Measurements from ENCODE around the gene ABL1.
"Not testable (repeated sequence)": the region's sequence is repeated elsewhere in the genome, so short reads cannot be mapped to it uniquely, and the experiment has no call there.

Gene ABL1

DNA sequence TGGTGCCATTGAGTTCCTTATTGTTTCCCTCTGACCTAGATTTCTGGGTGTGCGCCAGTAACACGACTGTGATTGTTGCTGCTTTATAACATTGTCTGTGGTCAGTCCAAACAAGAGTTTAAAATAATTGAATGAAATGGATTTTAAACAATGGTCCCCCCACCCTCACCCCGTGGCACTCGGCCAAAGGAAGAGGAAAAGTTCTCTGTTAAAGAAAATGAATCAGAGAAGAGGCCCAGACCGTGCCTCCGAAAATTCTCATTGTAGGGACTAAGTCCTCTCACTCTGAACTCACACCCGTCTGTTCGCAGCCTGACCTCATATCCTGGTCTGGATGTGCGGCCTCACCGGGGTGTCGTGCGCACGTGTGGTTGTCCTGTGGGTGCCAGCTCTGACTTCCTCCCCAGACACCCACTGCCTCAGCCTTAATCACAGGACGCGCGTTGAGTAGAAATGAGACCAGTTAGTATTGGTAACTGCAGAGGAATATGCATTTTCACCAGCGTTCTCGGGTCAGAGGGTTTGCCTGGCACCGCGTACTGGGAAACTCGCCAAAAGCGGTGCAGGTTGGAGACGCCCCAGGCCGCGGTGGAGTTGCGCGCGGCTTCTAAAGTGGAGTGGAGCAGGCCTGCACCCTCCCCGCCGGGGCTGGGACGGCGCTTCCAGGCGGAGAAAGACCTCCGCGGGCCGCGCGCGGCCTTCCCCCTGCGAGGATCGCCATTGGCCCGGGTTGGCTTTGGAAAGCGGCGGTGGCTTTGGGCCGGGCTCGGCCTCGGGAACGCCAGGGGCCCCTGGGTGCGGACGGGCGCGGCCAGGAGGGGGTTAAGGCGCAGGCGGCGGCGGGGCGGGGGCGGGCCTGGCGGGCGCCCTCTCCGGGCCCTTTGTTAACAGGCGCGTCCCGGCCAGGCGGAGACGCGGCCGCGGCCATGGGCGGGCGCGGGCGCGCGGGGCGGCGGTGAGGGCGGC, at the start of gene ABL1:
Gene ABL1 (plus strand): TSS at position 884 of the 966 bp plus-strand sequence. CDS start 193 bp downstream, outside the sequence.
- DNase-seq: peak; percentile 85

GRCh38 chr9:130785940-130786508, 49.0 kb upstream of the ABL1 start:
- DNase-seq: no peak

- DNase-seq: no peak
Measured at GRCh38 chr9:130786526-130786925, 48.5 kb upstream of the ABL1 start.

GRCh38 chr9:130789747-130790672, 45.0 kb upstream of the ABL1 start:
- no peak for DNase-seq

DNA sequence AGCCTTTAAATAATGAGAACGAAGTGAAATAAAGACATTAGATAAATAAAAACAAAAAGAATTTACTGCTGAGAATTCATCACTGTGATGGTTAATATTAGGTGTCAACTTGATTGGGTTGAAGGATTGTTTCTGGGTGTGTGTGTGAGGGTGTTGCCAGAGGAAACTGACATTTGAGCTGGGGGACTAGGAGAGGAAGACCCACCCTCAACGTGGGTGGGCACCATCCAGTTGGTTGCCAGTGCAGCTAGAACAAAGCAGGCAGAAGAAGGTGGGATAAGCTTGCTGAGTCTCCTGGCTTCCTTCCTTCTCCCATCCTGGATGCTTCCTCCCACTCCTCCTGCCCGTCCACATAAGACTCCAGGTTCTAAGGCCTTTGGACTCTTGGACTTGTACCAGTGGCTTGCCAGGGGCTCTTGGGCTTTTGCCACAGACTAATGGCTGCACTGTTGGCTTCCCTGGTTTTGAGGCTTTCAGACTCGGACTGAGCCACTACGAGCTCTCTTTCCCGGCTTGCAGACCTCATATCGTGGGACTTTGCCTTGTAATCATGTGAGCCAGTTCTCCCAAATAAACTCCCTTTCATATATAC, 43.7 kb upstream of the ABL1 start:
- DNase-seq: no peak

GRCh38 chr9:130793589-130793988, 41.5 kb upstream of the ABL1 start:
- no peak for DNase-seq

DNA sequence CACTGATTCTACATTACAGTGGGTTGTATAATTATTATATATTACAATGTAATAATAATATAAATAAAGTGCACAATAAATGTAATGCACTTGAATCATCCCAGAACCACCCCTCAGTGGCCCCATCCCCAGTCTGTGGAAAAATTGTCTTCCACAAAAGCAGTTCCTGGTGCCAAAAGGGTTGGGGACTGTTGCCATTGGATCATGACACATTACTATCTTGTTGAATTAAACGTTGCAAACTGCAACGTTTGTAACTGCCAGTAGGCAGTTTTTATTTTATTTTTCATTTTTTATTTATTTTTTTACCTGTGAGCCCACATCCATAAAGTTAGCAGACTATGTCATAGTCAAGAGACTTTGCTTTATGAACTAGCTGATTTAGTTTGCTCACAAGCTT, 41.0 kb upstream of the ABL1 start:
- not testable (repeated sequence) for DNase-seq

DNA sequence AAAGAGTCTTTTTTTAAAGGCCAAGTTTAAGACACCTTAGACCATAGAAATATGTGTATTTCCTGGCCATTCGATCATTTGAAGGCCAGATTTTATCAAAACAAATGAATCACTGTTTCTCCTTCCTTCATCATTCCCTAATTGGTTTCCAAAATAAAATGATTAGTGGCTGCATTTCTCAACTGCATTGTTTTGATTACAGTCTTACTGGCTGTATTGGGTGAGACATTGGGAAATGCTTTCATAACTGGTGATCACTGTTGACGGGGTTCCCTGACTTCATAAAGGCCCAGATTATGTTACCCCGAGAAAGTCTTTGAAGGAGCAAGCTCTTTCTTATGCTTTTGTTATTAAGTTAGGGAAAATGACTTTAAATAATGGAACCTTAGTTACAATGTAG, 40.6 kb upstream of the ABL1 start:
- not testable (repeated sequence) for DNase-seq

- DNase-seq: no peak
Measured at GRCh38 chr9:130794923-130795495, 40.0 kb upstream of the ABL1 start.

- DNase-seq: not testable (repeated sequence)
Measured at GRCh38 chr9:130803116-130803515, 31.9 kb upstream of the ABL1 start.

- no peak for DNase-seq
Measured at GRCh38 chr9:130805510-130806326, 29.3 kb upstream of the ABL1 start.

- no peak for DNase-seq
Measured at GRCh38 chr9:130806327-130806716, 28.7 kb upstream of the ABL1 start.

DNA sequence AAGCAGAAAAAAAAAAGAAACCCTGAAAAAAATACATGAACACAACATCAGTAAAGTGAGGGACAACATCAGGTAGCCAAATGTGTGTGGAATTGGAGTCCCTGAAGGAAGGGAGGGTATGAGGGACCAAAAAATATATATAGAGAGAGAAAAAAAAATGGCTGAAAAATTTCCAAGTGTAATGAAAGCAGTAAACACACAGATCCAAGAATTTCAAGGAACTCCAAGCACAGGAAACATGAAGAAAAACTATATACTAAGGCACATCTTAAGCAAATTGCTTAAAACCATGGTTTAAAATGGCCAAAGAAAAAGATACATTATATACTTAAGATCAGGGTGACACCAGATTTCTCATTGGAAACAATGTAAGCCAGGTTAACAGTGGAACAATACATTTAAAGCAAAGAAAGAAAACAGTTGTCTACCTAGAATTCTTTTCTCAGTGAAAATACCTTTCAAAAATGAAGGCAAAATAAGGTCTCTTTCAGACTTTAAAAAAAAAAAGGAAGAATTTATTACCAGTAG, 24.4 kb upstream of the ABL1 start:
- no peak for DNase-seq

GRCh38 chr9:130815242-130815808, 19.7 kb upstream of the ABL1 start:
- no peak for DNase-seq

GRCh38 chr9:130817914-130818313, 17.1 kb upstream of the ABL1 start:
- no peak for DNase-seq

GRCh38 chr9:130820135-130820738, 14.8 kb upstream of the ABL1 start:
- no peak for DNase-seq

- DNase-seq: no peak
Measured at GRCh38 chr9:130823435-130823834, 11.6 kb upstream of the ABL1 start.

GRCh38 chr9:130824079-130824478, 11.0 kb upstream of the ABL1 start:
- no peak for DNase-seq

DNA sequence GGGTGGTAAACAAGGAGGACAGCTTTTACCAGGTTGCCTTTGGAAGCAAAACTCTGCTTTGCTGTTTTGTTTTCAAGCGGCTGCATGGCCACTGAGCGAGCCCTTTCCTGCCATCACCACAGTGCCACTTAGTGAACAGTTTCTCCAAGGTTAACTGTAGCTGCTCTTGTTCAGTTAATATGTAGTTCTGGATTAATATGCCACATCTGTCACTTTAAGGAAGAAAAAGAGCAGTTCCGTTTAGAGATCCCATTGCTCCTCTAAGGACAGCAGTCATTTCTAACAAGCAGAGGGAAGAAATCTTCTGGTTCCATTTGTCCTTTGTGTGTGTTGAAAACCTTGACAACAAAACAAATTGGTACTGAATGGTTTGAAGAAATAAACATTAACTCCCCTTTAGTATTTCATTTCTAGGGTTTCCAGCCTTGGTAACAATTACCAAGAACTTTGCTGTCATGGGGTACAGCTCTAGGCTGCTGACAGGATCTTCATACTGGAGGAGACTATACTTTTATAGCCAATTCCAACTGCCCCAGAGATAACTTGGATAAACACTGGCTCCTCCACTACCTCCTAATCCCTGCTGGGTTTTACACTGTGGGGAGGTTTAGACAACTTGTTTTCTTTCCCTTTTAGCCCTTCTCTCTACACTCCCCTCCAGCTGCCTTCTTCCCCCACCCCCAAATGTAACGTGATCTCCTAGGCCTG, 10.3 kb upstream of the ABL1 start:
- DNase-seq: peak; percentile 73

- DNase-seq: no peak
Measured at GRCh38 chr9:130825351-130825651, 9.8 kb upstream of the ABL1 start.

Data from kidney glomerular epithelial cell (primary cell).